ENCODE measurements around the gene HSPA9. TPM values are rescaled to one million over a fixed set of nuclear protein-coding genes. Genes with fewer than 3 reads are reported as not detected.

The HSPA9 gene
- total RNA-seq = 287 and 389 TPM in 2 replicates

GRCh38 chr5:138575194-138576015 lies at the start of gene HSPA9:
Gene HSPA9 (minus strand): TSS chr5:138575401. CDS start chr5:138575318, 83 bp downstream.

GRCh38 chr5:138542956-138543729 lies 32.1 kb downstream of the HSPA9 start, which contains the start of gene ETF1:
Gene ETF1 (minus strand): TSS chr5:138543236. CDS start chr5:138542918, 318 bp downstream.

Other genes with a start within 250 kb of the HSPA9 start
- 9.0 and 9.4 TPM in 2 replicates for gene CDC25C, start 243.6 kb downstream of the HSPA9 start, total RNA-seq
- 28.6 and 31.5 TPM in 2 replicates for gene FAM53C, start 237.1 kb downstream of the HSPA9 start, total RNA-seq
- gene KDM3B, start 222.7 kb downstream of the HSPA9 start, total RNA-seq = 37.4 and 43.6 TPM in 2 replicates
- gene REEP2, start 136.3 kb downstream of the HSPA9 start, total RNA-seq = 1.4 and 3.2 TPM in 2 replicates
- gene EGR1, start 109.9 kb downstream of the HSPA9 start, total RNA-seq = 0.97 and 1.4 TPM in 2 replicates
- 139 and 145 TPM in 2 replicates for gene ETF1, start 32.2 kb downstream of the HSPA9 start, total RNA-seq
- gene CTNNA1, start 178.0 kb upstream of the HSPA9 start, total RNA-seq = 430 and 586 TPM in 2 replicates